GM21381 (cell line): ENCODE results near the gene MTA2.
A peak's percentile ranks its signal among the peaks of the same experiment; 100 is the strongest.
"Not testable (repeated sequence)": the region's sequence is repeated elsewhere in the genome, so short reads cannot be mapped to it uniquely, and the experiment has no call there.

Experiments used
- ATAC-seq: cut with Tn5 transposase; IDR thresholded peaks from one replicate; pipeline ENCODE4 v1.9.1; 2021; ENCODE audit warnings: mild to moderate bottlenecking, moderate library complexity; ENCODE audit not compliant: unreplicated experiment

Gene MTA2

GRCh38 chr11:62592989-62593421 is 8.7 kb downstream of the MTA2 start:
- ATAC-seq: no peak

DNA sequence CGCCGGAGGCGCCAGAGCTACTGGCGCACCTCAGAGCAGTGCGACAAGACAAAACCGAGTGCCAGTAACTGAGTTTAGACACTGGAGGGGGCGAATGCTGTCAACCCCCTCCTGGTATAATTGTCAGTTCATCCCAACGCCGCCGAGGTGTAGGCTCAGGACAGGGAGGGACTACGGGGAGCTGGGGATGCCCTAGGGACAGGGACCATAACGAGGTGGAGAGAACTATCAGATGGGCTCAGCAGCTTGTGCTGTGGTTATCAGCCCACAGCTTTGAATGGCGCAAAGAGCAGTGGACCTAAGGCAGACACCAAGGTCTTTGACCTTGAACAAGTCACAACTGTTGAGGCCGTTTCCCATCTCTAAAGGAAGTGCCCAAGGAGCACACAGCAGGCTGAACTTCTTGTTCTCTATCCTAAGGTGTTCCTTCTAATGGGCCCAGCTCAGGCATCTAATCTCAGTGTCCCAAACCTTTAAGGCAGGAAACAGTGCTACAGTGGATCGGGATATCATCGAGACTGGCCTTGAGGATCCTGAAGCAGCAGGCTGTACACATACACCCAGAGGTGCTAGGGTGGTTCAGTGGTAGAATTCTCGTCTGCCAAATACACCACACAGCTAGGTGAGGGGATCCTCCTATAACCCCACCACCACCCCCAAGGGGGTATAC is 9.4 kb downstream of the MTA2 start:
- no peak for ATAC-seq

- ATAC-seq: peak; percentile 87
Measured at GRCh38 chr11:62591448-62592145, 10.1 kb downstream of the MTA2 start, which contains the start of gene TUT1. TSS of gene TUT1 (minus strand) at chr11:62591523. CDS start at chr11:62591485, 38 bp downstream.

DNA sequence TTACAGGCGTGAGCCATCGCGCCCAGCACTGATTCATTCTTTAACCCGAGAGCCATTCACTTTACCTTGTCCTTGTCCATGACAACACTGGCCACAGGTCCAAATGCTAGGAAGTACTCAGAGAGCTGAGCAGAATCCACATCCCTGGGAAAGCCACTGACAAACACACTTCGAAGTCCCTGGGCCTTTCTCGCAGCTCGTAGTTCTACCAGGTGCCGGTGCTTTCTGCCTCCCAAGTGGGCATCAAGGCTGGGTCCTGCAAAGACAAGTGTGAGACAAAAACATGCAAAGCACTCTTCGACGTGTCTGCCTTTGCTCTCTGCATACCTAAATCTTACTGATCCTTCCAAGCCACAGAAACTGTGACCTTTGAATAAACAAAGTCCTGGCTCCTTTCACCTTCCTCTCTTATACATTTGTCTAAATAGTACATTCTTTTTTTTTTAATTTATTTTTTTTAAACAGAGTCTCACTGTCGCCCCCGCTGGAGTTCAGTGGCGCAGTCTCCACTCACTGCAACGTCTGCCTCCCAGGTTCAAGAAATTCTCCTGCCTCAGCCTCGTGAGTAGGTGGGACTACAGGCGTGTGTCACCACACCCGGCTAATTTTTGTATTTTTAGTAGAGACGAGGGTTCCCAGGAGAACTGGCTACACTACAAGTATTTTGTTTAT is 12.6 kb downstream of the MTA2 start:
- no peak for ATAC-seq

GRCh38 chr11:62585356-62585755 is 16.3 kb downstream of the MTA2 start:
- ATAC-seq: not testable (repeated sequence)

DNA sequence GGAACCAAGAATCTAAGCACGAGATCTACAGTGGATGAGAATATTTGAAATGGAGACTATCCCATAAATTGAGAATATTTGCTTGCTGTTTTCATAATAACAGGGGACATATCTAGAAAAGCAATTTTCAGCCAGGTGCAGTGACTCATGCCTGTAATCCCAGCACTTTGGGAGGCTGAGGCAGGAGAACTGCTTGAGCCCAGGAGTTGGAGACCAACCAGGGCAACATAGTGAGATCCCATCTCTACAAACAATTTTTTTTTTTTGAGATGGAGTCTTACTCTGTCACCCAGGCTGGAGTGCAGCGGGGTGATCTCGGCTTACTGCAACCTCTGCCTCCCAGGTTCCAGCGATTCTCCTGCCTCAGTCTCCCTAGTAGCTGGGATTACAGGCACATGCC is 19.9 kb downstream of the MTA2 start:
- ATAC-seq: not testable (repeated sequence)

DNA sequence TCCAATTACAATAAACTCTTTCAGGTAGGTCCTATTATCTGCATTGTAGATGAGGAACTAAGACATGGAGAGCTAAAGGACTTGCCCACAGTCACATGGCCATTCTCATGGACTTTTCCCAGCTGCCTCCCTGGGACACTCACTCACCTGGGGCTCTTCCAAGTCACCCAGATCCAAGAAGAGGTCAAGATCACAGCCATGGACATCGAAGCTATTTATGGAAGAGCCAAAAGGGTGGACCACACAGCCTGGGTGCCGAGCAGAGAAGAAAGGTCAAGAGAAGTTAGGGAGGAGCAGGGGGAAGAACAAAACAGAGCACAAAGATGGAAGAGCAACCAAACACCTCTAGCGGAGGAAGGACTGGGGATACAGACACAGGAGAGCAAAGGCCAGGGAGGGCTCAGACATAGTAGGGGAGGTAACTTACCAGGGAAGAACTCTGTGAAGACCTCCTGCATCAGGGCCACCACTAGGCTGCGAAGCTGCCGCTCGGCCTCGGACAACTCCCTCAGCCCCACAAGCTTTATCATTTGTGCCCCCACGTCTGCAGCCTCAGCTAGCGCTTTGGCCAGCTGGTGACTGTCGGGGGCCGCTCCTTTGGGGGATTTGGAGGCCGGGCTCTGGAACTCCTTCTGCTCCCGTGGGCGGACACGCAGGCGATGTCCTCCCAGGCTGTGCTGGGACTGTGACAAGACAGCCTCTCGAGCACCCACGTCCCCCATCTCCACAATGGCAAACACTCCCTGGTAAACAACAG is 20.5 kb downstream of the MTA2 start:
- ATAC-seq: no peak

- ATAC-seq: no peak
Measured at GRCh38 chr11:62579252-62579651, 22.4 kb downstream of the MTA2 start.

DNA sequence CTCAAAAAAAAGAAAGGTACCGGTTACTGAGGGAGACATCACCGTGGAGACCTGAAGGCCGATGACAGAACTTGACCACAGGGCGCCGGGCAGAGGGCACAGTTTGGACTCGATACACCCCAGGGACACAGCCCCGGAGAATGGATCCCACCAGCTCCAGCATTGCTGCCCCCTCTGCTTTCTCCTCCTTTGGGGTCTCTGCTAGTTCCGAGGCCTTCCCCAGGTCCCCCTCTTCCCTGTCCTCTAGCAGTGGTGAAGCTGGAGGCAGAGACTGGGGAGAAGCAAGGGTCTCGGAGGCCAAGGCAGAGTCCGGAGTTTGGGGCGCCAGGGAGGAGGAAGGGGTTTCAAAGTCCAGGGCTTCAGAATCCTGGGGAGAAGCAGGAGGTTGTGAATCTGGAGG is 23.1 kb downstream of the MTA2 start:
- ATAC-seq: no peak

DNA sequence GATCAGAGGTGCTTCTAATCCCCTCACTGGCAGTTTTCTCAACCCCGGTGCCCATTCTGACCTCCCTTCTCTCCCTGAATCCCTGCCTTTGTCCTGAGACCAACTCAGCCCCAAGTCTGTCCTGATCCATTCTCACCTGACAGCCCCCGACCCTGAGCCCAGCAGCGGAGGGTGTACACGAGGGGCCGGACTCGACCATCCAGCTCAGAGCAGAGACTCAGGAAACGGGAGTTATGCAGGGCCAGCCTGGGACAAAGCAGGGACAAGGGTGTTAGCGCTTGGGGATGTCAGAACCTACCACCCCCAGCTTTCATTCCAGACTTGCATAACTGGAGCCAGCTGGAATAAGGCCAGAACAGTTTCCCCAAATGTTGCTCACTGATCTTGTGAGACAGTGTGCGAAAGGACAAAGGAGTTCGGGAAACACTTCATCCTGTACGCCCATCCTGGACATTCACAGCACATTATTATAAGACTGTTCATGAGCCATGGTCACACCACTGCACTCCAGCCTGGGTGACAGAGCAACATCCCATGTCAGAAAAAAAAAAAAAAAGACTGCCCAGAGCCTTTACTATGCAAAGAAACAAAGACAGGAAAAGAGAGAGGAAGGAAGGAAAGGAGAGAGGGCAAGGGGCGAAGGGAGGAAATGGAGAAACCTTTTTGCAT is 24.5 kb downstream of the MTA2 start:
- no peak for ATAC-seq

GRCh38 chr11:62575837-62576236 is 25.8 kb downstream of the MTA2 start:
- no peak for ATAC-seq

DNA sequence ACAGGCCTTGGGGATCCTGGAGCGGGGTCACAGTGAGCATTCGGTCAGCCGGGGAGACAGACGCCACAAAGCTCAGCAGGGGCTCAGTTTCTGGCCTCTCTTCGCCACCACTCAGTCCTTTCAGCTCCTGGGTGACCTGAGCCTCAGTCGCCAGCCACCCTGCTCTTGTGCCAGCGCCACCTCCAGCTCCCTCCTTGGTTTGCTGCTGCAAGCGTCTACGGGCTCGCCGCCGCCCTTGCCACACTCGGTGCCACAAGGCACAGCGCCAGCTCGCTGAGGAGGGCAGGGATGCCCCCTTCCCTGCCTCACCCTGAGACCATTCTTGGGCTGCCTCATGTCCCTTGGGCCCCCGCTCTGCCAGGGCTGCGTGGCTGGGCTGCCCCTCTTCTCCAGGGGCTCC is 26.5 kb downstream of the MTA2 start:
- no peak for ATAC-seq

DNA sequence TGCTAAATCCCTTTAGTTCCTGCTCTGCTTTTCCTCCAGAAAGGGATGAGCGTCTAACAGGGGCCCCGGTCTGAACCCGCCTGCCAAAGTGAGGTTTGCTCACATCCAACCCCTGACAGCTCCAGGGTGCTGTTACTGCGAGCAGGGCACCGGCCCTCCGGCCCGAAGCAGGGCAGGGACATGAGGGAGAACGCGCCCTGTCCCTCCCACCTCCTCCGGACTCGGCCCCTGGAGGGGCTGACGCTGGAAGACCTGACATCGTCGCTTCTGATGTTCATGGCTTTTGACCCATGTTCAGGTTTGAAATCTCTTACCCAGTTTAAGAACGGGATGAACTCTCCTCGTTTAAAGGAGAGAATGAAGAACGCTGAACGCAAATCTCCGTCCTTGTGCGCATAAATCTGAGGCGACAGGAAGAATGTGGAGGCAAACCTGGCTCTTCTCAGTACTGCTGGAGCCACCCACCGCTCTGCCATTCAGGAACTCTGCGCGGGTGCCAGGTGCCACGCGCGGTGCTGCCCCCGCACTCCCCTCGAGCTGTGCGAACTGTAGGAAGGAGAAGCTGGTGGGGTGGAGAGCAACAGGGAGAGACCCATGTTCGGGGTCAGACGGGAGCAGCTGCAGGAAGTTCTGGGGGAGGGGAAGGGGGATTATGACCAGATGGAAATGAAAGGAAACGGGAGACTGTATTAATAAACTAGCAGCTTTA is 27.1 kb downstream of the MTA2 start:
- peak; percentile 9 for ATAC-seq

- ATAC-seq: peak; percentile 80
Measured at GRCh38 chr11:62573592-62574362, 27.9 kb downstream of the MTA2 start, which contains the start of gene EEF1G. TSS of gene EEF1G (minus strand) at chr11:62573891. CDS start at chr11:62573842, 49 bp downstream.

GRCh38 chr11:62573006-62573591 is 28.6 kb downstream of the MTA2 start:
- no peak for ATAC-seq

- no peak for ATAC-seq
Measured at GRCh38 chr11:62572431-62572830, 29.2 kb downstream of the MTA2 start.

DNA sequence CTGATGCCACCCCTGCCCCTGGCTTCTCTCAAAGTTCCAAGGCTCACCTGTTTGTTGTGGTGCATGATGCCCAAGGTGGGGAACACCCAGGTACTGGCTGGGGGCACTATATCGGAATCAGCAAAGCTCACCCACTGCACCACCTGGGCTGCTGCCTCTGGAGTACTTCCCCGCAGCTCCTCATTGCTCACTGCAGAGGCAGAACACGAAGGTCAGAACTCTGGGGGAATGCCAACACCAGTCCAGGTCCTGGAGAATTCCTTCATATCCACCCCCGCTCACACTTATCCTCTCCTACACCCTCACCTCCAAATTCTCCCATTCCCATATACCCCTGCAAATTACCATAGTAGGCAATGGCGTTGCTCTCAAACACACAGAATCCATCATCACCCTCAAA is 30.2 kb downstream of the MTA2 start:
- ATAC-seq: not testable (repeated sequence)

- ATAC-seq: not testable (repeated sequence)
Measured at GRCh38 chr11:62570903-62571302, 30.8 kb downstream of the MTA2 start.

GRCh38 chr11:62569611-62570010 is 32.1 kb downstream of the MTA2 start:
- ATAC-seq: no peak
